Nephron progenitor cell (in vitro differentiated cells): ENCODE data around the gene DGCR8.

Experiments used
- DNase-seq: peaks from one replicate; pipeline ENCODE4 v3.0.0; 2021
- H3K27ac Mint-ChIP-seq: 2 replicates; pipeline ENCODE4 v1.8.0; 2021; ENCODE audit warnings: mild to moderate bottlenecking, moderate library complexity, mixed read lengths
- H3K27me3 Mint-ChIP-seq: 2 replicates; pipeline ENCODE4 v1.8.0; 2021; ENCODE audit warnings: mild to moderate bottlenecking, low read depth, mixed read lengths; ENCODE audit not compliant: poor library complexity
- H3K36me3 Mint-ChIP-seq: 2 replicates; pipeline ENCODE4 v1.8.0; 2021; ENCODE audit warnings: low read depth, mixed read lengths
- H3K4me1 Mint-ChIP-seq: 2 replicates; pipeline ENCODE4 v1.8.0; 2021; ENCODE audit warnings: mixed read lengths
- H3K4me3 Mint-ChIP-seq: 2 replicates; pipeline ENCODE4 v1.8.0; 2021; ENCODE audit warnings: mild to moderate bottlenecking, moderate library complexity, mixed read lengths
- H3K9me3 Mint-ChIP-seq: 2 replicates; pipeline ENCODE4 v1.8.0; 2021; ENCODE audit warnings: mild to moderate bottlenecking, moderate library complexity, mixed read lengths
- TF ChIP-seq, protein P1 (sequence below): fragments of 200-600 bp; sonication (generic); IDR thresholded peaks from 2 replicates; pipeline ENCODE4 v1.5.0; 2021; ENCODE audit warnings: antibody characterized with exemption

Gene DGCR8

DNA sequence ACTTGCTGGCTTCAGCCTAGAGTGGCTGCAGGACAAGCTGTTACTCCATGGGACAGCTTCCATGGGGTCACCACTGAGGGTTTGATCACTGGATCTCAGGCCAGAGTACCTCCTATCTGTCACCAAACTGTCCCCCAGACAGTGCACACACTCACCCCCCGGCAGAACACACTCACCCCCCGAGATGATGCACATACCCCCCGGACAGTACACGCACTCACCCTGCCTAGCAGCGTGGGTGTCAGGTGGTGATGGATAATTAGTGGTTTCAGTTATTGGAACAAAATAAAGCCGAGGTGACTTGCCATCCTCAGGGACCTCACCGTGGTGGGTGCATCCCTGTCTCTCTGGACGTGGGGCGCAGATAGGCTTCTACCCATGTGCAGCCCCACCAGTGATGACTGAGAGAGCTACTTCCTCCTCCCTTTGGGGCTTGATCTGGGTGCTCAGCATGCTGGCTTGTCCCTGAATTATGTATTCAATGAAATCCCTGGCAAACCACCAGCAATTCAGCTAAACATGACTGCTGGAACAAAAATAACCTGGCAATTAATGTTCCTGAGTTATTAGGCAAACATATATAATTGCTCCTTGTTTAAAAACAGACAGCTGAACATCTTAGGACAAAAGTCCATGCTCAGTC, 40.2 kb upstream of the DGCR8 start:
- no peak overlapping the region for H3K27ac Mint-ChIP-seq
- no peak overlapping the region for H3K4me3 Mint-ChIP-seq
- no peaks in the 10 kb centered on the region for H3K9me3 Mint-ChIP-seq
- TF ChIP-seq, protein P1, sequence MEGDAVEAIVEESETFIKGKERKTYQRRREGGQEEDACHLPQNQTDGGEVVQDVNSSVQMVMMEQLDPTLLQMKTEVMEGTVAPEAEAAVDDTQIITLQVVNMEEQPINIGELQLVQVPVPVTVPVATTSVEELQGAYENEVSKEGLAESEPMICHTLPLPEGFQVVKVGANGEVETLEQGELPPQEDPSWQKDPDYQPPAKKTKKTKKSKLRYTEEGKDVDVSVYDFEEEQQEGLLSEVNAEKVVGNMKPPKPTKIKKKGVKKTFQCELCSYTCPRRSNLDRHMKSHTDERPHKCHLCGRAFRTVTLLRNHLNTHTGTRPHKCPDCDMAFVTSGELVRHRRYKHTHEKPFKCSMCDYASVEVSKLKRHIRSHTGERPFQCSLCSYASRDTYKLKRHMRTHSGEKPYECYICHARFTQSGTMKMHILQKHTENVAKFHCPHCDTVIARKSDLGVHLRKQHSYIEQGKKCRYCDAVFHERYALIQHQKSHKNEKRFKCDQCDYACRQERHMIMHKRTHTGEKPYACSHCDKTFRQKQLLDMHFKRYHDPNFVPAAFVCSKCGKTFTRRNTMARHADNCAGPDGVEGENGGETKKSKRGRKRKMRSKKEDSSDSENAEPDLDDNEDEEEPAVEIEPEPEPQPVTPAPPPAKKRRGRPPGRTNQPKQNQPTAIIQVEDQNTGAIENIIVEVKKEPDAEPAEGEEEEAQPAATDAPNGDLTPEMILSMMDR, result no peak
- DNase-seq, result no peak
- H3K27me3 Mint-ChIP-seq, result peaks cover 6% of the 10 kb centered on the region
- H3K4me1 Mint-ChIP-seq, result peaks cover 33% of the 10 kb centered on the region
- no peaks in the 10 kb centered on the region for H3K36me3 Mint-ChIP-seq

DNA sequence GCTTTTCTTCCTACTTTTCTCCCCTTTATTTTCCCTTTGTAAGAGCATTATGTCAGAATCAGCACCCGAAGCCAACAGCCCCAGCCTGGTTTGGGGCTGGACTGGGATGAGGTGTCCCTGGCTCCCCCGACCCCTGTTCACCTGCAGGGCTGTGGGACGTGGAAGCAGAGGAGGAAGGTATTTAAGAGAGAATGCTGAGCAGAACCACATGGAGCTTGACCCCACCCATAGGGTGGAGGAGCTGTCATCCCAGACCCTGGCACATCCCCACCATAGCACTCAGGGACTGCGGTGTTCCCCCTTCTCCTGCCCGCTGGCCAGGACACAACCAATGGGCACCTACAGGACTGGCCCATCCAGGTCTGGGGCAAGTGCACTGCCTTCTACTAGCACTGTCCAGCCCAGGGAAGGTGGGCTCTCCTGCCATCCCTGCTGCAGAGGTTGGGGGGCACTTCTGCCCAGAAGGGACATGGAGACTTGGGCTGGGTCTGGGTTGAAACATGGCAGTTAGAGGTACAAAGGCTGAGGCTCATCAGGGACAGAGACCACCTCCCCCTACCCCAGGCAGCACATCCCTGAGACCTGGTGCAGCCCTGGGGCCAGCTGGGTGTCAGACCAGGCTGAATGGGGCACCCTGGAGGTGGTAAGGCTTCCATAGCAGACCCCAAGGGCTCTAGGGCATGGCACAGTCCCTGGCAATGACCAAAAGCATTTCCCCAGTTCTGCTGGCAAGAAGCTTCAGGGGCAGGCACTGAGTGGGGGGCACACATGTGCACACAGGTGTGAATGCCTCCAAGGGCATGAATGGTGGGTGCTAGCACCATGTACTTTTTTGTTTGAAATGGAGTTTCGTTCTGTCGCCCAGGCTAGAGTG, 39.5 kb upstream of the DGCR8 start:
- TF ChIP-seq, protein P1, result no peak
- DNase-seq, result no peak
- H3K4me1 Mint-ChIP-seq, result peaks cover 26% of the 10 kb centered on the region
- no peaks in the 10 kb centered on the region for H3K36me3 Mint-ChIP-seq
- H3K27me3 Mint-ChIP-seq, result peaks cover 6% of the 10 kb centered on the region
- H3K27ac Mint-ChIP-seq, result no peak overlapping the region
- no peak overlapping the region for H3K4me3 Mint-ChIP-seq
- no peaks in the 10 kb centered on the region for H3K9me3 Mint-ChIP-seq

- Mint-ChIP-seq H3K27me3 (peaks cover 9% of the 10 kb centered on the region), H3K36me3 (peaks cover 14% of the 10 kb centered on the region), H3K4me1 (no peaks in the 10 kb centered on the region), H3K4me3 (no peak overlapping the region), H3K9me3 (peaks cover 8% of the 10 kb centered on the region), H3K27ac (peak overlapping the region; percentile 90)
- DNase-seq, result no peak
- TF ChIP-seq, protein P1, result no peak
Observed at GRCh38 chr22:20043057-20043996, 36.7 kb upstream of the DGCR8 start.

- Mint-ChIP-seq H3K9me3 (peaks cover 15% of the 10 kb centered on the region), H3K27ac (no peak overlapping the region), H3K4me3 (no peak overlapping the region), H3K36me3 (peaks cover 20% of the 10 kb centered on the region), H3K4me1 (no peaks in the 10 kb centered on the region), H3K27me3 (peaks cover 9% of the 10 kb centered on the region)
- DNase-seq, result no peak
- TF ChIP-seq, protein P1, result no peak
Observed at GRCh38 chr22:20043997-20044342, 36.1 kb upstream of the DGCR8 start.

DNA sequence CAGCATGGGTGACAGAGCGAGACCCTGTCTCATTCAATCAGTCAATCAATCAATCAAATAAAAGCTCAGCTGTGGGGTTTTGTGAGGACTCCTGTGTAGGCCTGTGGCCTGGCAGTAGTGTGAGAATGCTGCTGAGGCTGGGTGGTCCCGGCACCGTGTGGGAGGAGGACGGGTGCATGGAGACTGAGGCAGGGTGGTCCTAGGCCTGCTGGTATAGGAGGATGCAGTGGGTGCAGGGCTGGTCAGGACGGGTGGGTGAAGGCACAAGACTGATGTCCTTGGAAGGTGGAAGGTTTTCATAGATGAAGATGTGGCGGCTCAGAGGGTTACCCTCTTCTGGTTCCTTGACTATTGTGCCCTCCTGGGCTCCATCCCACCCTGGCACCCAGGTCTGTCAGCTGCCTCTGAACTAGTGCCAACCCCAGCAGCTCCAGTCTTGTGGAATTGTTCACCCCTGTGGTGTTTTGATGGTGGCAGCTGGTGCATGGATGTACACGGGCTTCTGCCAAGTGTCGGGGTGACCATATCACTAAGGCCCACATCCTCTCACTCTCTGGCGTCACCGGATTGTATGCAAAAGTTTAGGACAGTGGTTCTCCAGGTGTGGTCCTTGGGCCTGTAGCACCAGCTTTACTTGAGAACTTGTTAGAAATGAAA, 35.4 kb upstream of the DGCR8 start:
- H3K4me1 Mint-ChIP-seq, result no peaks in the 10 kb centered on the region
- H3K4me3 Mint-ChIP-seq, result no peak overlapping the region
- H3K36me3 Mint-ChIP-seq, result peaks cover 24% of the 10 kb centered on the region
- no peak overlapping the region for H3K27ac Mint-ChIP-seq
- H3K9me3 Mint-ChIP-seq, result peaks cover 18% of the 10 kb centered on the region
- DNase-seq, result no peak
- TF ChIP-seq, protein P1, result no peak
- H3K27me3 Mint-ChIP-seq, result peaks cover 9% of the 10 kb centered on the region
